GM21529 (cell line): ENCODE results near the gene MX2.
"Not testable (repeated sequence)": the region's sequence is repeated elsewhere in the genome, so short reads cannot be mapped to it uniquely, and the experiment has no call there.

Experiments used
- ATAC-seq: cut with Tn5 transposase; IDR thresholded peaks from one replicate; pipeline ENCODE4 v1.9.1; 2021; ENCODE audit not compliant: unreplicated experiment

The MX2 gene, protein sequence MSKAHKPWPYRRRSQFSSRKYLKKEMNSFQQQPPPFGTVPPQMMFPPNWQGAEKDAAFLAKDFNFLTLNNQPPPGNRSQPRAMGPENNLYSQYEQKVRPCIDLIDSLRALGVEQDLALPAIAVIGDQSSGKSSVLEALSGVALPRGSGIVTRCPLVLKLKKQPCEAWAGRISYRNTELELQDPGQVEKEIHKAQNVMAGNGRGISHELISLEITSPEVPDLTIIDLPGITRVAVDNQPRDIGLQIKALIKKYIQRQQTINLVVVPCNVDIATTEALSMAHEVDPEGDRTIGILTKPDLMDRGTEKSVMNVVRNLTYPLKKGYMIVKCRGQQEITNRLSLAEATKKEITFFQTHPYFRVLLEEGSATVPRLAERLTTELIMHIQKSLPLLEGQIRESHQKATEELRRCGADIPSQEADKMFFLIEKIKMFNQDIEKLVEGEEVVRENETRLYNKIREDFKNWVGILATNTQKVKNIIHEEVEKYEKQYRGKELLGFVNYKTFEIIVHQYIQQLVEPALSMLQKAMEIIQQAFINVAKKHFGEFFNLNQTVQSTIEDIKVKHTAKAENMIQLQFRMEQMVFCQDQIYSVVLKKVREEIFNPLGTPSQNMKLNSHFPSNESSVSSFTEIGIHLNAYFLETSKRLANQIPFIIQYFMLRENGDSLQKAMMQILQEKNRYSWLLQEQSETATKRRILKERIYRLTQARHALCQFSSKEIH

DNA sequence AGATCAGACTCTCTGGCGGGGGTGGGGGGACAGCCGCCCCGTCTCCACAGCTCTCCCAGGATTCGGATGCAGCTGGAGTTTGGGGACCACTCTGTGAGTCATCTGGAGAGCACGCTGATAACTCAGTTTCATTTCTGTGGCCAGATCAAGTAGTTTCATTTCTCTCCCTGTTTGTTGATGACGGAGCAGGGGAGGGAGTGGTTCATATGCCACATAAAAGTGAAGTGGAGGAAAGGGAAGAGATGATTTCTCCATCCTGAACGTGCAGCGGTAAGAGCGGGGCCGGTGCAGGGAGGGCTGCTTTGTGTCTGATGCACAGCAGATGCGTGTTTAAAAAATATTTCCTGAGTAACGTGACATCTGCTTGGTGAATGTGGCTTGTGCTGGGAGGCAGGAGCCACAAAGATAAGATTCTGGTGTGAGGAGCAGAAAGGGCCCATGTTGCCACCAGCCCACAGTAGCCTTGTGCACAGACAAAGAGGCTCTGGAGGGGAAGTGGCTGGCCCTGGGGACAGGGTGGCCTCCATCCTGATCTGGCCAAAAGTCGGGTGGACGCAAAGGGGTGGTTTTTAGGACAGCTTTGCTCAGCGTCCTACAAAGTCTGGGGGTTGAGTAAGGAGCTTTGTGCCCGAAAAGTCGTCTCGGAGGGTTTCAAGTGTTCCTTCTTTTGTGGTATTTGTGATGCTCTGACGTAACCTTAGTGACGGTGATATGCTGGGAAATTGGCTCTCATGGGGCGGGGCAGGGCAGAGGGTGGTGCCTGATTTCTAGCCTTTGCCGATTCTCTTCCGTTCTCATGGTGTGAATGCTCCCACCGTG lies at the start of gene MX2:
Gene MX2 (plus strand): TSS at position 242 of the 819 bp plus-strand sequence. CDS start 14,880 bp downstream, outside the sequence.
- ATAC-seq, result peak; percentile 64

DNA sequence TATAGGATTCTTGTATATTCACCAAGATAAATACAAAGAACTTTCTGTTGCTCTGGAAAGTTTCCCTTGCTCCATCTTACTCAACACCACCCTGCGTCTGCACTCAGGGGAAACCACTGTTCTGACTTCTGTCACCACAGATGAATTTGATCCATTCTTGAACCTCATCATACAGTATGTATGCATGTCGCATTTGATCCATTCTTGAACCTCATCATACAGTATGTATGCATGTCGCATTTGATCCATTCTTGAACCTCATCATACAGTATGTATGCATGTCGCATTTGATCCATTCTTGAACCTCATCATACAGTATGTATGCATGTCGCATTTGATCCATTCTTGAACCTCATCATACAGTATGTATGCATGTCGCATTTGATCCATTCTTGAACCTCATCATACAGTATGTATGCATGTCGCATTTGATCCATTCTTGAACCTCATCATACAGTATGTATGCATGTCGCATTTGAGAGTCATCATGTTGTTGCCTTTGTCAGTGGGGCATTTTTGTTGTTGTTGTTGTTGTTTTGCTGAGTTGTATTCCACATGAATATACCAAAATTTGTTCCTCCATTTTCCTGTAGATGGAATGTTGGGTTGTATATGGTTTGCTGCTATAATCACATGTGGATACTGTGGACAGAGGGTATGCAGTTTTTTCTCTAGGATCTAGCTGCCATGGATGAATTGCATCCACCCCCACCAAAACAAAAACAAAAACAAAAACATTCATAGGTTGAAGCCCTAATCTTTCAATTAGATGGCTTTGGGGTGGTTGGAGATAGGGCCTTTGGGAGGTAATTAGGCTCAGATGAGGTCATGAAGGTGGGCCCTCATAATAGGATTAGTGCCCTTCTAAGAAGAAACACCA lies 48.3 kb upstream of the MX2 start:
- ATAC-seq, result not testable (repeated sequence)

DNA sequence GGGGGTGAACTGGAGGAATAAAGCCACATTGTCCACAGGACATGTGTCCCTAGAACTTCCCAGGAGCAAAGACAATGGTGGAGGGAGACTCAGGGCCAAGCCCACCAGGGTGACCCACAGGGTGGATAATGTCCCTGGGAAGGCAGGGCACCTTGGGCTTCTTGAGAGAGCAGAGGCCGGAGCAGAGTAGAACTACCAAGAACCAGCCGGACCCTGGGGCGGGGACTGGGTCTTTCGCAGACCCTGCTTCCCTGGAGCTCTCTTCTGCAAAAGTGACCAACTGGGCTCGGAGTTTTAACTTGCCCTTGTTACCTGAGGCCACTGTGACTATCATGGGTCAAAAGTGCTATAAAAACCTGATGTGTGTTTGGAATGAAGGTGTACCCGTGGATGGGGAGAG lies 46.1 kb upstream of the MX2 start:
- ATAC-seq, result no peak

DNA sequence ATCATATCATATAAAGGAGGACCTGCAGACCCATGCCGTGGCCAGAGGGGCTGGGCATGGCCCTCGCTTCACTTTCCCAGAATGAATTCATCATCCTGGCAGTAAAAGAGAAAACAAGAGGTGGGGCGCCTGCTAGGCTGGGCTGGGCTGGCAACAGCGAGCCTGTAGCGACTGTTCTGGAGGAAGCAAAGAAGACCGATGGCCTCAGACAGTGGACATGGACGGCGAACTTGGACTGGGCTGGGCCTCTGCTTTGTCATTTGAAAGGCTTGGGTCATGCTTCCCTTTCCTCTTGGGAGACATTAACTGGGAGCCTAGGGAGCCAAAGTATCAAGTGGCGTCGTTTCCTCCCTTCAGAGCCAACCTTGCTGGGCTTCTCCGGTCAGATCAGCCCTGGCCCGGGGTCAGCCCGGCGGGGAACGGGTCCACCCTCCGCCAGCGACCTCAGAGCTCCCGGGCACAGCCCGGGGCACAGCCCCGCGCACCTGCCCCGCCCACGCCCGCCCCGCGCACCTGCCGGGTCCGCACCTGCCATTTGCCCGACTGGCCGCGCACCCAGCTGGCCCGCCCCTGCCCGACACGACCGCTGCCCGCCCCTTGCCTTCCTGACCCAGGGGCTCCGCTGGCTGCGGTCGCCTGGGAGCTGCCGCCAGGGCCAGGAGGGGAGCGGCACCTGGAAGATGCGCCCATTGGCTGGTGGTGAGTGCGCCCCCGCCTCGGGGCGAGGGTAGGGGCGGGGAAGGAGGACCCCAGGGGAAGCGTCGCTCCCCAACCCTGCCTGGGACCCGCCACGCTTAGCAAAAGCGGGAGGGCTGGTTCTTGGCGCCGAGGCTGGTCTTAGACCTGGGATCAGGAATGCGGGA lies 45.4 kb upstream of the MX2 start, which contains the start of gene FAM3B:
Gene FAM3B (plus strand): TSS at position 602 of the 863 bp plus-strand sequence. CDS start 79 bp downstream, at position 681.
- no peak for ATAC-seq

DNA sequence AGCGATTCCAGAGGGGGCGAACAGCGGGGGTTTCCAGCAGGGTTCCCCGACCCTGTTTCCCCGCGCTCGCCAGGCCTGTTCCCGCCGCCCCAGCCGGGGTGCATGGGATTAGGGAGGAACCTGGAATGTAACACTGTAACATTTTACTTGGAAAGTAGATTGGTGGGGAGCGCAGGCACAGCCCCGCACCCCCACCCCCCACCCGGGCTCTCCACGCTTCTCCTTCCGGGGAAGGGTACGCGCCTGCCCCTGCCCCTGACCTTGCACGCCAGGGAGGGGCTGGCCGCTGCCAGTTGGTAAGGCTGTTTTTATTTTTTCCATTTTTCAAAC lies 44.8 kb upstream of the MX2 start:
- no peak for ATAC-seq

DNA sequence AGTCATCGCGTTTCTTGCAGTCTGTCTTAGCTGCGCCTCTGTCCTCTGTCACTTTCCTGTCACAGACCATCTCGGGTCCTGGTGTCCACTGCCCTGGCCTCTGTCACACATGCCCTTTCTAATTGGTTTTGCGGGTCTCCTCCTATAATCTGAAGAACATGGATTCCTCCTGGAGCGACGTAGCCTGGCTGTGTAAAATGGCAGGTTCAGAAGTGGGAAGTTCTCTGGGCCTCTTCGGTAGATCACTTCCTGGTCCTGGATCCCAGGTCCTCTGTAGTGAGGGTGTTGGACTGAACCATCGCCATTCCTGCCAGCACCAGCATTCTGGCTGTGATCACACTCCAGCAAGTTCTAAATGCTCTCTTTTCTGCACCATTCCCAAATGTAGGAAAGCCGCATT lies 44.4 kb upstream of the MX2 start:
- no peak for ATAC-seq

DNA sequence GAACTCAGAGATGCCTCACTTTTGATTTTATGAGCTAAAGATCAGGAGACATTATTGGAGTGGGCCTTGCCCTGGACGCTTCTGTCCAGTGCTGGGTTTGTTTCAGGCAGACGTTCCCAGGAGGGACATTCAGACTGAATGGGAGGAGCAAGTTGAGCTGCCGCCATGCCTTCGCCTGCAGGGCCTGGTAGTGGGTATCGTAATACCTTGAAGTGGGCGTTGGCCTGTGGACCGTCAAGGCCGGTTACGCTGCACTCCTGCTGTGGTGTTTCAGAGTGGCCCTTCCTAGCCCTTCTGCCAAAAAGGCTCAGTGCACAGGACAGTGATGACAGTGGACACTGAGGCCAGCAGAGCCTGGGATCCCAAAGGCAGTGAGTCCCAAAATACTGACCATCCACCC lies 43.6 kb upstream of the MX2 start:
- ATAC-seq, result no peak

DNA sequence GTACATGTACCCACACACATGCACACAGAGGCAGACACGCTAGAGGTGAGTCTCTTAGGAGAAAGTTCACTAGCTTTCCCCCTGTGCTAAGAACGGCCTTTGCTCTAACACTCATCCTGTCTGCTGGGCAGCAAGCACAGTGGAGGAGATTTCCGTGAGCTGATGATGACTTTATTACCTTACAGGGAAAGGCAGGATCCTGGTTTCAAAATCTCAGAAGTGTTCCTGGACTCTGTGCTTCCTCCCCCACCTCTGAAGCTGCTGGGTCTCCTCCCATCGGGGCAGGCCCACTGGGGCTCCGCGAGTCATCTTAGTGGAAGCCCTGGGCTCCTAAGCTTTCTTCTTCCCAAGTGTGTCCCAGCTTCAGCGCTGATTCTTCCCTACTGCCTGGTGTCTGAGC lies 42.6 kb upstream of the MX2 start:
- ATAC-seq, result no peak

DNA sequence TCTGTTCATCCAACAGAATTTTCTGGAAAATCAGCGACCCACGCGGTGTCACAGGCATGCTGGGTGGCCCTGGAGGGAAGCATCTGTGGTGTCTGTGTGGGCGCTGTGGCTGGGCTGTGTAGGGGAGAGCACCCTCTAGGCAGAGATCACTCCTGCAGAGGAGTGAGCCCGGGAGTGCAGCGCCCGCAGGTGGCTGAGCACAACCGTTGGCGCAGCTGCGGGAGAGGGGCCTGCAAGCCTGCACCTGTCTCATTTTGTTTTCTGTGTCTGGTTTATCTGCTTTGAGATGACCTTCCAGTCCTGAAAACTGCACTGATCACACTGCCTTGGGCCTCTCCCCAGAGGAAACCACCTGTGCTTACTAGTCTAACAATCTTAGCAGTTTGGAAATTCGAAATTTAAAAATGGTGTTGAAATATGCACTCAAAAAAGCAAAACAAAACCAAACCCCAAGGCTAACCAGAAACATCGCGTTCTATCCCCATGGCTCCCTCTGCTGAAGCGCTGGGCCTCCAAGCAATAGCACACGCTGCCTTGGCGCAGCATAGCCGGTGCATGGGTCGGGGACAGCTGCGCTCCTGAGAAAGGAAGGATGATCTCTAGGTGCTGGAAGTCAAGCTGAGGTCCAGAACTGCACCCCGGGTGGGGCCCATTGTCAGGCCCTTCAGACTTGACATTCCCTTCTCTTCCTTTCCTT lies 40.5 kb upstream of the MX2 start:
- ATAC-seq, result no peak

DNA sequence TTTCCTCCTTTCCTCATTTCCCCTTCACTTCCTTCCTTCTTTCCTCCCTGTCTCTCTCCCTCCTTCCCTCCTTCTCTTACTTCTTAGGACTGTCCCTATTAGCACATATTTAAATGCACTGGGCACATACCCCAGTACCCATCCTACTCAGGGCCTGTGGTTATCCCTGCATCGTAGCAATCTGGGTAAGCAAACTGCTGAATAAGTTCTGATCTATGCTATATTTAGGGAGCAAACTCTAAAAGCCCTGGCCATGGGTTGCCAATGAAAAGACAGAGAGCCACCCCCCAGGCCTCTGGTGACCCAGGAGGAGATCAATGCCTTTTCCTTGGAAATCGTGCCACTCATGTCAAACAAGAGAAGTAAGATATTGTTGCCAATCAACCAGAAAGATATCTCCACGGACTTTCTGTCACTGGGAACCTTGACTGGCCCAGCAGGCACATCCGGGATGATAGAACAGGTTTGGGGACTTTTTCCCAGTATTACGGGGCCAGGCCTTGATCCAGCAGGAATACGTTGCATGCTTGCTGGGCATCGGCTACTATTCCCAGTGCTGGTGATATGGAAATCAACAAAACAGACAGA lies 39.8 kb upstream of the MX2 start:
- ATAC-seq, result no peak

DNA sequence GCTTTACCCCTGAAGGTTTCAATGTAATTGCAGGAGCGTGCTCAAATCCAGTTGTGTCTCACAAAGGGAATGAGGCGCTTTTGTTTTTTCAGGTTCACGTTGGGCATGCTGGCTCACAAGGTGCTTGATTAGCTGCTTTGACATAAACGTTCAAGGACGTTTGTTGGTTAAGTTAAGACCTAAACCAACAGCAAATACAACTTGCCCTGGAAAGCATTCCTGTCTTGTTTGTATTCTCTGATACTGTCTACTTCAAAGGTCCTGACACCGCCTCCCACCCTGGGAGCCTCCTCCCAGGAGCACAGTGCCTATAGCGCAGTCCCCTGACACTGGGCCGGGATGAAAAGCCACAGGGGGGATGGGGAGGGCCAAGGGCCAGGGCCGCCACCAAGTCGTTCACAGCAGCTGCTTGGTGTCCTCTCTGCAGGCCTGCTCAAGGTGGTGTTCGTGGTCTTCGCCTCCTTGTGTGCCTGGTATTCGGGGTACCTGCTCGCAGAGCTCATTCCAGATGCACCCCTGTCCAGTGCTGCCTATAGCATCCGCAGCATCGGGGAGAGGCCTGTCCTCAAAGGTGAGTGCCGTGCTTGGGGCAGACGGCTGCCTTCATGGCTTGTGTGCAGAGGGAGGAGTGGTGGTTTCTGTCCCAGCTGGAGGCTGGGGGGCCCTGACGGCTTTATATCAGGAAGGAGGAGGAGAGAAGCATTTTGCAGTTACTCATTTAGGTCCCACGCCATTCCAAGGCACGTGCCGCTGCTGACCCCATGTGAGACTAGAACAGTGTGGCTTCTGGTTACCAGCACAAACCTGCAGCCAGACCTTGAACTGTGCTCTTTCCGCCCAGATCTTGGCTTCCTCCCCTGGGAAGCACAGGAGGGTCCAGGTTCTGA lies 39.1 kb upstream of the MX2 start:
- ATAC-seq, result no peak

DNA sequence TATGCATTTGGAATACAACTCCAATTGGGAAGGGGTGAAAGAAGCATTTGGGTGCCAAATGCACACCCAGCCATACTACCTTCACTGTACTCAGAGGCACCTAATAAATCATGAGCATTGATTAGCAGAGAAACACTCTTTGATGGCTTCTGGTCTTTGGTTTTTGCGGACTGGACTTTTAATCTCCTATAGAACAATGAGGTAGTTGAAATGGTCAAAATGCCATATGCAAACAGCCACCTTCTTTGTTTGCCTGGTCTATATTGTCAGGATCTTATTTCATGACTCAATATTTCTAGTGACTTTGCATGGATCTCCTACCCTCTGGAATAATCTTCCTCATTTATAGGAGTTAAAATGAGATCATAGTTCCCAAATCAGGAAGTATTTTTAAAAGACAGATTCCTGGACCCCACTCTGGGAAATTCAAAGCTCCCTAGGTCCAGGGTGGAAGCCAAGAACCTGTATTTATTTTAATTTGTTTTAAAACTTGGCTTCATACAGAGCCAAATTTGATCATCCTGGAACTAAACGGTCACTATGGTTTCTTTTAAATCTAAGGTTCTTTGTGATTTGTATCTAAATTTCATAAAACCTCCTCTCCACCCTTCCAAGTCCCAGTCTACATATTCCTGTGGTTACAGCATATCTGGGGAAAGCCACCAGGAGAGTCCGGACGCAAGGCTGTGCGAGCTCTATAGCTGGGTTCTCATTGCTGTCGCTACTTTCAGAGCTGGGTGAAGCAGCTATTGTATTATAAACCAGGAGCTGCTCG lies 36.5 kb upstream of the MX2 start:
- no peak for ATAC-seq

DNA sequence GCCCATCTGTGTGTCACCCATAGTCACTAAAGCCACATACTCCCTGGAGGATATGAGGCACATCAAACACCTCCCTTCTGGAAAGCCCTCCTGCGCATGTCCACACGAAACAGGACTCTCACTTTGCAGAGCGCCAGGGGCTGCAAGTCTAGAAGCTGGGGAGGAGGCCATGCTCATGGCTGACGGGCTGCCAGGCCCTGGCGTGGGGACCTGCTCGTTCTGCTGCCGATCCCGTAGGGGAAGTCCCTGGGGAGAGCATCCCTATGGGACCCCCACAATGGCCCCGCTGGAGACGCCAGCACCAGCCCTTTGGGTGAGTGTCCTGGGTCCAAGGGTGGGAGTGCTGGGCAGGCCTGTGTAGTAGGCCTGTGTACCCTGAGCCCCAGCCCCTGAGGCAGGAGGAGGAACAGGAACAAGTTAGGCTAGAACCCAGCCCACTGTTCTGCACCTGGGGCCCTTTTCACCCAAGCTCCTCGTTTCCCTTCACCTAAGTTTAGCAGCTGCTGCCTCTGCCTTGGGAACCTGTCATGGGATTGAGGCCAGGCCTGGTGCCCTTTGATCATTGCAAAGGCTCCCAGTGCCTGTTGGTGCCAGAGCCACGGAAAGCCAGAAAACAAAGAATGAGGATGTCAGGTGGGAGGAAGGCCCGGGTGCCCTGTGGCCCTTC lies 35.3 kb upstream of the MX2 start:
- no peak for ATAC-seq

DNA sequence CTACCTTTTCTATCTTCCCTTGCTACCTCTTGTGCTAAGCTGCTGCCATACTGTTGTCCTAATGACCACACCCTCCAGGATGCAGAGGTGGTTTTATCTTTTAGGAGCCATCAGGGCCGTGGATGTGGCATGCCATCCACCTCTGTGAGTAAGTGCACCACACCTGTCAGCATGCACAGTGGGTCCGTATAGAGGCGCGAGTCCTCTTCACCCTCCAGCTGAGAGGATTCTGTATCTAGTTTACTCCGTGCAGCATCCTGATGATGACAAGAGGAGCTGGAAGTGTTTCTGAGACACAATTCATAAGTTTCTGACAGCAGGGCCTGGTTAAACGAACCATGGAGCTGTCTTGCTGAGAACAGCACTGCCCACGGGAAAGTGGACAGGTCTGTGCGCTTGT lies 34.1 kb upstream of the MX2 start:
- ATAC-seq, result no peak

DNA sequence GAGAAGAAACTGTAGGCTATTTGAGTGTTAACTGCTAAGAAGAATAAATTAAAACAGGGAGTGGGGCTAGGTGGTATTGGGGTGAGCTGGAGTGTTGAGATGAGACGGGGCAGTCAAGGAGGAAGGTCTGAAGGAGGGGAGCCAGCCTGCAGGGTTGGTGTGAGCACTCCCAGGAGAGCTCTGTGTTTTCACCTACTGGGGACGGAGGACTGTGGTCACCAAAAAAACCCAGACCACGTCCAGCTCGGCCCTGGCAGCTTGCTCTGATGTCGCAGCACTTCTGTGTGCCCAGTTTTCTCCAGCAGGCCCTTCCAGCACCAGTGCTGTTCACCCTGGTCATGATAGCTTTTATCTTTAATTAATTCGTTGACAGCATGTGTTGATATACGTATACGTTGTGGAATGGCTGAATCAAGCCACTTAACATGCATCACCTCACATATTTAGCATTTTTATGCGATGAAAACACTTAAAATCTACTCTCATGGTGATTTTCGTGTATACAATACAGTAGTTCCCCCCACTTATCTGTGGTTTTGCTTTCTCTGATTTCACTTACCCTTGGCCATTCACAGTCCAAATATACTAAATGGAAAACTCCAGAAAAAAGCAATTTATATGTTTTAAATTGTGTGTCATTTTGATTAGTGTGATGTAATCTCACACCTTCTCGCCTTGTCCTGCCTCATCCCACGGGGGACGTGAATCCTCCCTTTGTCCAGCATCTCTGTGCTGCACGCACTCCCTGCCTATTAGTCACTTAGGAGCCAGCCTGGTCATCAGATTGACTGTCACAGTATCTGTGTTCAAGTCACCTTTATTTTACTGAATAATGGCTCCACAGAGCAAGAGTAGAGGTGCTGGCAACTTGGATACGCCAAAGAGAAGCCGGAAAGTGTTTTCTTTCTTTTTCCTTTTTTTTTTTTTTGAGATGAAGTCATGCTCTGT lies 32.9 kb upstream of the MX2 start:
- no peak for ATAC-seq
